Measurements from ENCODE around the gene RAP1GDS1.
"Not testable (repeated sequence)": the region's sequence is repeated elsewhere in the genome, so short reads cannot be mapped to it uniquely, and the experiment has no call there.

The RAP1GDS1 gene

DNA sequence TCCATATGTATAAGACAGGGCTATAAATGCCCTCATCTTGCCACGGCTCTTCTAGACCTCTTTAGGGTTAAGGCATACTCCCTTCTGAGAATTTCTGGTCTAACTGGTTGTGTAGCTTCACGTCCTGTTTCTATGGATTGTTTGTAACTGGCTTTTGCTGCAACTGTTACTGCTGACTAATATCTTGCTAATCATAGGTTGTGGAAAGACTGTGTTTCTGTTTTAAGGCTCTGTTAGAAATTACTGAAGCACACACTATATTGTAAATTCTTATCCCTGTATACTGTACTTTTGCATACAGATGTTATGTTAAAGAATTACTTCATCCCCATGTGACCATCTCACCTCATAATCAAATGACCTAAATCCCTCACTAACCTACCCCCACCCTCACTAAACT, 218.4 kb downstream of the RAP1GDS1 start:
- H3K27ac Mint-ChIP-seq; H3K36me3 Mint-ChIP-seq; H3K9me3 Mint-ChIP-seq; H3K4me3 Mint-ChIP-seq; DNase-seq (ENCODE audit: low spot score in 2 of 2); H3K27me3 Mint-ChIP-seq; ATAC-seq (ENCODE audit: low read depth): not testable (repeated sequence)
- H3K4me1 Mint-ChIP-seq, result peaks cover 11% of the 10 kb centered on the region

DNA sequence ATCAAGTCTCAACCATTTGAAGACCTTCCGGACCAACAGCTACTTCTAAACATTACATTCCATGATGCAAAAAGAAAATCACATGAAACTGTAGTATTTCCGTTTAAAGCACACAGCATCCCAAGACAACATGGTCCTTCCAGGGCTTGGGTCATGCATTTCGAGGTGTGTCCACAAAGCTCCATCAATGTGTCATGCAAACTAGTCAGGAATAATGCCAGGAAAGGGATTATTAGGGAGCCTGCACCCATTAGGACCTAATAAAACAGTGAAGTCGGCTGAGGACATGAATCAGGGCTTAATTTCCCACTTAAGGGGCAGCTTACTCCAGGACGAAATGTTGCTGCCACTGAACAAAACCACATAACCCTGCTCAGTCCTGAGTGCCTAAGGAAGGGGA, 219.4 kb downstream of the RAP1GDS1 start:
- Mint-ChIP-seq H3K4me1 (peaks cover 11% of the 10 kb centered on the region), H3K36me3 (peaks cover 10% of the 10 kb centered on the region), H3K4me3 (no peak overlapping the region), H3K27me3 (no peaks in the 10 kb centered on the region), H3K9me3 (no peaks in the 10 kb centered on the region), H3K27ac (no peak overlapping the region)
- no peak for ATAC-seq (ENCODE audit: low read depth)
- DNase-seq (ENCODE audit: low spot score in 2 of 2), result no peak

DNA sequence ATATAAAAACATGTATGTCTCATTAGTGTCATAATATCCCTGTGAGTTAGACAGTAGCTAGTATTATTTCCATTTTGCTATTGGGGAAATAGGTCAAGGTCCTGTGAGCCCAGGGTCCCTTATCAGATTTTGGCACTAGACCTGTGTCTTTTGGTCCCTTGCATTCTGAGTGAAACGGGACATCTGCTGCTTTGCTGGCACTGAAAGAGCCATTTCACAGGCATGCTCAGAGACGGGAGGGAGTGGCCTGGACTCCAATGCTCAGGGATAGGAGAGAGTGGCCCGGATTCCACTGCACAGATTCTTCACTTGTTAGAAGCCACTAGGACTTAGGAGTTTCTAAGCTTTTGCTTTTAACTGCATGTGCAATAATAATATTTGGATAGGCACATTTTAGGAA, 220.0 kb downstream of the RAP1GDS1 start:
- Mint-ChIP-seq H3K4me3 (no peak overlapping the region), H3K36me3 (peaks cover 10% of the 10 kb centered on the region), H3K27me3 (no peaks in the 10 kb centered on the region), H3K27ac (peak overlapping the region; percentile 56), H3K9me3 (no peaks in the 10 kb centered on the region), H3K4me1 (peaks cover 11% of the 10 kb centered on the region)
- no peak for DNase-seq (ENCODE audit: low spot score in 2 of 2)
- no peak for ATAC-seq (ENCODE audit: low read depth)

DNA sequence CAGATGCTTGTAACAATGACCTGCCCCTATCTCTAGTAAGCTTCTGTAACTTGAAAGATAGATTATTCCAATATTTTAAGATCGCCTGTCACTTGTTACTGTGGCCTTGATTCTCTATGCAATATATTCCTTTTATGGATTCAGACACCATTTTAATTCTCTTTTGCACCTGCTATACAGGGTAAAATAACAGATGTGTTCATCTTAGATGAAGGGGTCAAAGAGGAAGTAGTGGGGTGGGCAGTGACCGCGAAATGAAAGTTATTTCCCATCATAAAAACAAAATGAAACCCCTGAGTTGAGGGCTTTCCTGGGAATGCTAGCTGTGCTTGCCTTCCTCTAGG, 221.3 kb downstream of the RAP1GDS1 start:
- H3K4me1 Mint-ChIP-seq, result peaks cover 11% of the 10 kb centered on the region
- ATAC-seq (ENCODE audit: low read depth) (peak; percentile 12), DNase-seq (ENCODE audit: low spot score in 2 of 2) (no peak)
- H3K9me3 Mint-ChIP-seq, result no peaks in the 10 kb centered on the region
- H3K27ac Mint-ChIP-seq, result peak overlapping the region; percentile 56
- H3K4me3 Mint-ChIP-seq, result no peak overlapping the region
- H3K27me3 Mint-ChIP-seq, result no peaks in the 10 kb centered on the region
- peaks cover 10% of the 10 kb centered on the region for H3K36me3 Mint-ChIP-seq

DNA sequence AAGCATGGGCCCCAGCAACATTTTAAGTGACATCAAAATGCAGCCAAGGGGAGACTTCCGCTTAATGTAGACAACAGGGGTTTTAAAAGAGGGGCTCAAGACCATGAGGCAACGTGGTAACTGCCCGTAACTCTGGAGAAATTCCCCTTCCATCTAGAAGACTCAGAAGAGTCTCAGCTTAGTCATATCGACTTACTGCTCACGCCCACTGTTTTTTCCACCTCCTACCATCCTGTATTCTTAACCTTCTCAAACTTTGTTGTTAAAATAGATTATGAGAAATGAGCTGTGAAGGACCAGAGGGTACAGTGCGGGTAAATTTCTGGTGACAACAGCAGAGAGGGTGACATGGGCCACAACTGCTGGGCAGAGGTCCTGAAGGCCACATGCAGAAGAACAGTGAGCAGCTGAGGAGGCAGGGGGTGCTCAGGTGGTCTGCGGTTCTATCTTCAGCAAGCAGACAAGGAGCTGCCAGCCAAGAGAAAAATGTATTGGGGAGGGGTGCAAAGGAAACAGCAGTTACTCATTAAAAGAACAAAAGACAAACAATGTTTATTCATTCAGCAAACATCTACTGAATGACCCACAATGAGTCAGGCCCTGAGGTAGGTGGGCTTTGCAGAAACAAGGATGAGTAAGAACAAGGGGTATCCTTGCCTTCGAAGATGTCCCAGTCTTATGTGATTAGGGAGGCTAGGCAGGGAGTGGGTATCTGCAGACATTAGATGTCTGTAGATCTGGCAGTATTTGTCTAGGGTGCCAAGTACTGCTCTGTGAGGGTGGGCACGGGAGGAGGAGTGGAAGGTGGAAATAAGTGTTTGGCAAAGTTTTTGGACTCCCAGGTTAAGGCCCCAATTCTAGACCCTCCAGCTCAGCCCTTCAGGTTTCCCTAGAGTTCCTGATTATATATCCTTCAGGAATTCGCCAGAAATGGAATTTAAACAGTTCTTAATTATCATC, 221.9 kb downstream of the RAP1GDS1 start:
- ATAC-seq (ENCODE audit: low read depth), result peak; percentile 21

DNA sequence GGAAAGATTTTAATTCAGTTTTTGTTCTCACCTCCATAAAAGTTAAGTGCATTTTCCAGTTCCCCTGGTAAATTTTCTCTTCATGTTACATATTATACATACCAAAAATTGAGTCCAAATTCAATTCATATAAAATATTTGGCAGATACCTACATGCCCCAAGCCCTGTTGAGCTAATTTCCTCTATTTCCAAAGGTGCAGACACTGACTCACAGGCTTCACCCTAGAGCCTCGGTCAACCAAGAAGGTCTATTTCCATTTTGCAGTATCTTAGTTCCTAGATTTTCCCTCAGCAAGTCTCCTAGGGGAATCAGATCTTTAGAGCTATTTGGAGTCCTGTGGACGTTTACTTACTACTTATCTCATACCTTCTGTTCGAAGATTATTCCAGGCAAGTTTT, 222.8 kb downstream of the RAP1GDS1 start:
- ATAC-seq (ENCODE audit: low read depth), result no peak
- H3K27ac Mint-ChIP-seq, result no peak overlapping the region
- H3K27me3 Mint-ChIP-seq, result no peaks in the 10 kb centered on the region
- no peak for DNase-seq (ENCODE audit: low spot score in 2 of 2)
- H3K4me1 Mint-ChIP-seq, result peaks cover 11% of the 10 kb centered on the region
- no peaks in the 10 kb centered on the region for H3K9me3 Mint-ChIP-seq
- peaks cover 3% of the 10 kb centered on the region for H3K36me3 Mint-ChIP-seq
- H3K4me3 Mint-ChIP-seq, result no peak overlapping the region

More for the DNA sequence above, 221.9 kb downstream of the RAP1GDS1 start:
- Mint-ChIP-seq H3K27me3 (no peaks in the 10 kb centered on the region), H3K4me3 (no peak overlapping the region), H3K9me3 (no peaks in the 10 kb centered on the region), H3K27ac (peak overlapping the region; percentile 56), H3K4me1 (peaks cover 11% of the 10 kb centered on the region), H3K36me3 (peaks cover 8% of the 10 kb centered on the region)
- DNase-seq (ENCODE audit: low spot score in 2 of 2), result no peak

DNA sequence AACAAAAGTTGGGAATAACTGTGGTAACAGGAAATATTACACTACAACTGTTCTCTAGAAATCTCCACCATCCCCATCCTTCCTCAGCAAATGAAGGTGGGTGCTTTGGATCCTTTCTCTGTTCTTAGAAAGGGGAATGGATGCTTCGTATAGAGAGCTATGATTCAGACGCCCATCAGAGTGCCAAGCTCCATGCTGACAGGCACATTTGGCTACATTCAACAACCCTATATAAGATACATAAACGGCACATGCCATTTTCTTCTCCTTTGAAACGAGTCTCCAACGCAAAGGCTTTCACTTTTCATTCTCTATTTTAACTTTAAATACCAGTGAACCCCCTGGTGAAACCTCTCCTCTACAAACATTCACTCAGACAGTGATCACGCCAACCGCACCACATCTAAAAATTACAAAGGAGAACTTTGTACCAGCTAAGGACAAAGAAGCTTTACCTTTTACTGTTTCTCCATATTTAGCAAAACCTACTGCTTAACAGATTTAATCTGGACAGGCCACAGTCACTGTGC, 224.7 kb downstream of the RAP1GDS1 start:
- Mint-ChIP-seq H3K27ac (no peak overlapping the region), H3K4me1 (peaks cover 11% of the 10 kb centered on the region), H3K9me3 (no peaks in the 10 kb centered on the region), H3K4me3 (no peak overlapping the region), H3K27me3 (no peaks in the 10 kb centered on the region), H3K36me3 (peaks cover 3% of the 10 kb centered on the region)
- ATAC-seq (ENCODE audit: low read depth) (no peak), DNase-seq (ENCODE audit: low spot score in 2 of 2) (no peak)

DNA sequence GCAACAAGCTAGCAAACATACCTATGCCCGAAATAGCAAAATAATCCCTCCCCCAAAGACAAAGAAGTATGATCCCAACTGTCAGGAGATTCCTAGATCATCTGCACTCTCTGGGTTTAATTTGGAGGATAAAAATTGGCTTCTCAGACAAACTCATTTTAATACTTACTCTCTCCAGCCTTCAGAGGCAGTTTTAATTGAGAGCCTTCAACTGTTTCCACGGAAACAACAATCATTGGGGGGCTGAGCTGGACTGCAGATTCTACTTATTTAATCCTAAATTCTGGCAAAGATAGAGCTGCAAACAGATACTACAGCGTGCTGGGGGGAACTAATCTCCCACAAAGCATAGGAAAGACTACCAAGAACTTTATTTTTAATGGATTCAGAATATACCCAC, 229.1 kb downstream of the RAP1GDS1 start:
- Mint-ChIP-seq H3K9me3 (no peaks in the 10 kb centered on the region), H3K4me1 (peaks cover 3% of the 10 kb centered on the region), H3K4me3 (no peak overlapping the region), H3K36me3 (peaks cover 3% of the 10 kb centered on the region), H3K27ac (no peak overlapping the region), H3K27me3 (no peaks in the 10 kb centered on the region)
- no peak for ATAC-seq (ENCODE audit: low read depth)
- no peak for DNase-seq (ENCODE audit: low spot score in 2 of 2)

DNA sequence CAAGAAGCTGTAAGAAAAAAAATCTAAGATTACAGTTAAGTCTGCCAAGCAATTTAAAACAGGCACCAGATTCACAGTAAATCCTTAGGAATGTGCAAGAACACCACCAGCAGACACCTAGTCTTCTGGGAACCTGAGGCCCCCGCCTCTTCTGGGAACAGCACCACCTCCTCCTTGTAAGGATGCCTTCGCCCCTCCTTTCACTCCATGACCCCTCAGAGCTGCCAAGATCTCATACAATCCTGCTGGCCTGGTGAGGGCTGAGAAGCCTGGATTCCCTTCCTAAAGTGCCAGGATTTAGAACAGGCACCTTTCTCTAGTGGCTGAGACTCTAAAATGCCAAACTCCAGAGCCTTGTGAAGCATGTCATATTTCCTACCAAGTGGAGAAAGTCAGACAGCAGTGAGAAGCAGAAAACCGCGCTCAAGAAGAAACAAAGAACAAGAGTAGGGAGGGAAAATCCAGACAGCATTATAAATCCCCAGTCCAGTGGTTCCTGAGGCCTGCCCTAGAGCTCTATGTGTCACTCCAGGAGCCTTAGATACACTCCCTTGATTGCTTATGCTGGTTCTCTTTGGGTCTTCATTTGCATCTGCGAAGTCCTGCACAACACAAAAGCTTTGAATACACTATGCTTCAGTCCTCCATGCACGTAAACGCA, 230.8 kb downstream of the RAP1GDS1 start:
- Mint-ChIP-seq H3K36me3 (peaks cover 2% of the 10 kb centered on the region), H3K27me3 (no peaks in the 10 kb centered on the region), H3K4me3 (no peak overlapping the region), H3K4me1 (peaks cover 3% of the 10 kb centered on the region), H3K9me3 (no peaks in the 10 kb centered on the region), H3K27ac (peak overlapping the region; percentile 4)
- DNase-seq (ENCODE audit: low spot score in 2 of 2), result no peak
- no peak for ATAC-seq (ENCODE audit: low read depth)

DNA sequence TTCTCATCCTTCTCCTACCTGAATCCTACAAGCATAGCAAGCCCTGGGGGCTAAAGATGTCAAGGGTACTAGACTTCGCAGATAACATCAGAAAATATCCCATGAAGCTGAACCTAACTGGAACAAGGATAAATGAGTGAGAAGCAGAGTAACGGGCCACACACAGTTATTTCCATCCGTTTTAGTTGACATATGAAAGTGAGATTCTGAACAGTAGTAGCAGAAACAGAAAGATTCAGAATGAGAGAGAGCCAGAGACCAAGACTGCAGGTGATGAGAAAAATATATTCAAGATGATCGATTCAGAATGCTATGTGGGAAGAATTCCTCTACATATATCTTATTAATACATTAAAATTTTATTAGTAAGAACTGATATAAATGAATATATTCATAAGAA, 232.1 kb downstream of the RAP1GDS1 start:
- ATAC-seq (ENCODE audit: low read depth), result no peak
- no peak overlapping the region for H3K27ac Mint-ChIP-seq

More for the DNA sequence above, 232.1 kb downstream of the RAP1GDS1 start:
- H3K27me3 Mint-ChIP-seq, result no peaks in the 10 kb centered on the region
- H3K36me3 Mint-ChIP-seq, result peaks cover 2% of the 10 kb centered on the region
- no peak overlapping the region for H3K4me3 Mint-ChIP-seq
- H3K4me1 Mint-ChIP-seq, result peaks cover 6% of the 10 kb centered on the region
- no peaks in the 10 kb centered on the region for H3K9me3 Mint-ChIP-seq
- no peak for DNase-seq (ENCODE audit: low spot score in 2 of 2)
